Left ventricle myocardium inferior (tissue), 1 donor: Measurements from ENCODE around the gene SLC2A13. TPM values are rescaled to one million over a fixed set of nuclear protein-coding genes. Genes with fewer than 3 reads are reported as not detected.

Source experiments
- DNase-seq: peaks from one replicate; pipeline ENCODE4 v3.0.0-alpha.2; 2020
- H3K27ac ChIP-seq: fragments of 200-600 bp; replicated peaks from 2 replicates; pipeline ENCODE4 v1.8.0; 2021
- H3K27me3 ChIP-seq: fragments of 200-600 bp; 2 replicates; pipeline ENCODE4 v1.8.0; 2021; ENCODE audit warnings: low read depth
- H3K36me3 ChIP-seq: fragments of 200-600 bp; 2 replicates; pipeline ENCODE4 v1.8.0; 2021
- H3K4me1 ChIP-seq: fragments of 200-600 bp; 2 replicates; pipeline ENCODE4 v1.8.0; 2021
- H3K4me3 ChIP-seq: fragments of 200-600 bp; 2 replicates; pipeline ENCODE4 v1.8.0; 2021; ENCODE audit warnings: mild to moderate bottlenecking, moderate library complexity
- H3K9me3 ChIP-seq: fragments of 200-600 bp; replicated peaks from 2 replicates; pipeline ENCODE4 v1.8.0; 2021
- CTCF ChIP-seq: fragments of 200-600 bp; IDR thresholded peaks from 2 replicates; pipeline ENCODE4 v1.8.0; 2021; ENCODE audit warnings: antibody characterized with exemption, mild to moderate bottlenecking, borderline replicate concordance
- intact Hi-C: fragments of 100-400 bp; cut with micrococcal nuclease; formaldehyde crosslinking; loops from one replicate; pipeline ENCODE4 v1.11.0; 2022
- total RNA-seq: library from RNA; stranded (reverse); fragmentation: NEBNext Ultra II Directional; extraction: Animal tissue kit (Norgen Biotek cat#: 25700); gene quantifications from one replicate; pipeline ENCODE4 v1.2.1, GENCODE V29; 2021
- donor health status: DM: no; HTN: yes; CAD: no; lungs with severe emphysema.

SLC2A13 gene
- total RNA-seq, 1 donor from 2014 or later: 5.5 TPM

GRCh38 chr12:39777465-39777864, 328.4 kb downstream of the SLC2A13 start:
- Histone ChIP-seq H3K9me3 (no peaks in the 10 kb centered on the region), H3K36me3 (no peaks in the 10 kb centered on the region), H3K4me1 (no peaks in the 10 kb centered on the region), H3K27ac (no peak overlapping the region), H3K27me3 (no peaks in the 10 kb centered on the region), H3K4me3 (no peak overlapping the region)
- no peak for TF ChIP-seq CTCF
- no peak for DNase-seq
- intact Hi-C loops: loop anchor here (10.0 kb wide), 1 partner anchor 197 kb away; no protein-coding TSS in a partner anchor

- H3K4me3 ChIP-seq: no peak overlapping the region
- no peak overlapping the region for H3K27ac ChIP-seq
- H3K36me3 ChIP-seq: no peaks in the 10 kb centered on the region
- no peak for TF ChIP-seq CTCF
- H3K27me3 ChIP-seq: no peaks in the 10 kb centered on the region
- no peaks in the 10 kb centered on the region for H3K4me1 ChIP-seq
- H3K9me3 ChIP-seq: no peaks in the 10 kb centered on the region
- intact Hi-C loops: loop anchor here (10.0 kb wide), 1 partner anchor 202 kb away; no protein-coding TSS in a partner anchor
- DNase-seq: no peak
These were observed 332.6 kb downstream of the SLC2A13 start for GRCh38 chr12:39773266-39773665.

- no peaks in the 10 kb centered on the region for H3K27me3 ChIP-seq
- TF ChIP-seq CTCF: no peak
- no peak overlapping the region for H3K27ac ChIP-seq
- peaks cover 1% of the 10 kb centered on the region for H3K9me3 ChIP-seq
- no peak overlapping the region for H3K4me3 ChIP-seq
- no peak for DNase-seq
- intact Hi-C loops: loop anchor here (10.0 kb wide), 1 partner anchor 202 kb away; no protein-coding TSS in a partner anchor
- H3K4me1 ChIP-seq: no peaks in the 10 kb centered on the region
- H3K36me3 ChIP-seq: peaks cover 1% of the 10 kb centered on the region
These were observed 333.0 kb downstream of the SLC2A13 start for GRCh38 chr12:39772821-39773259.

GRCh38 chr12:39771456-39771855, 334.4 kb downstream of the SLC2A13 start:
- no peak for TF ChIP-seq CTCF
- Histone ChIP-seq H3K27me3 (no peaks in the 10 kb centered on the region), H3K4me3 (no peak overlapping the region), H3K27ac (no peak overlapping the region), H3K36me3 (peaks cover 7% of the 10 kb centered on the region), H3K9me3 (peaks cover 8% of the 10 kb centered on the region), H3K4me1 (no peaks in the 10 kb centered on the region)
- DNase-seq: no peak
- intact Hi-C loops: loop anchor here (10.0 kb wide), 1 partner anchor 203 kb away; no protein-coding TSS in a partner anchor

- no peak for DNase-seq
- H3K36me3 ChIP-seq: peaks cover 23% of the 10 kb centered on the region
- H3K27ac ChIP-seq: no peak overlapping the region
- TF ChIP-seq CTCF: peak; percentile 78
- H3K4me3 ChIP-seq: no peak overlapping the region
- H3K9me3 ChIP-seq: peaks cover 8% of the 10 kb centered on the region
- no peaks in the 10 kb centered on the region for H3K4me1 ChIP-seq
- intact Hi-C loops: loop anchor here (10.0 kb wide), 1 partner anchor 340 kb away; the partner anchor contains the start of gene SLC2A13
- H3K27me3 ChIP-seq: no peaks in the 10 kb centered on the region
These were observed 340.8 kb downstream of the SLC2A13 start for GRCh38 chr12:39764944-39765560.
